Uterus (tissue), 2 donors: Measurements from ENCODE around the gene B3GLCT.

ENCODE experiments used
- POLR2A ChIP-seq, 2 donors: fragments of 450-650 bp; IDR thresholded peaks; one replicate each; pipeline ENCODE4 v1.6.1; 2016; ENCODE audit warnings: antibody characterized with exemption in 2 of 2, mild to moderate bottlenecking in 1 of 2, moderate library complexity in 1 of 2
- TF ChIP-seq, protein P1 (sequence below), 4 experiments: fragments of 200-600 bp in 2 of 4; fragments of 450-650 bp in 2 of 4; sonication (generic) in 2 of 4; IDR thresholded peaks; one replicate each; pipeline ENCODE4 v1.5.1; 2016 to 2019; ENCODE audit warnings: antibody characterized with exemption in 4 of 4, mild to moderate bottlenecking in 2 of 4, moderate library complexity in 1 of 4

DNA sequence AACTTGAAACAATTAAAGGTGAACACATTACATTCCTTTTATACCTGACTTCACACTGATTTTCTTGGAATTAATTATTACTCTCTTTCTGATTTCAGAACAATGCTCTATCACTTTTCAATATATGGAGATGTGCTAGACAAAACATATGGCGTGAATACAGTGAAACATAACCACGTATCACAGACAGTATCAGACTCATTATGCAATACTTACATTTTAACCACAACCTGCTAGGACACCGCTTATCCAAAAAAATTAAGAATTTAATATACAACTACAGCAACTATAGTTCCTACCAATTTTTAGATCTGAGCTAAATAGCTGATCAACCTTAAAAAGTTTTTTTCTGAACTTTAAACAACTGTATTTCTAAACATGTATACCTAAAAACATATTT lies 47.9 kb upstream of the B3GLCT start:
- TF ChIP-seq POLR2A (IDR thresholded peaks at IDR 0.05) = no peak
- TF ChIP-seq, protein P1, sequence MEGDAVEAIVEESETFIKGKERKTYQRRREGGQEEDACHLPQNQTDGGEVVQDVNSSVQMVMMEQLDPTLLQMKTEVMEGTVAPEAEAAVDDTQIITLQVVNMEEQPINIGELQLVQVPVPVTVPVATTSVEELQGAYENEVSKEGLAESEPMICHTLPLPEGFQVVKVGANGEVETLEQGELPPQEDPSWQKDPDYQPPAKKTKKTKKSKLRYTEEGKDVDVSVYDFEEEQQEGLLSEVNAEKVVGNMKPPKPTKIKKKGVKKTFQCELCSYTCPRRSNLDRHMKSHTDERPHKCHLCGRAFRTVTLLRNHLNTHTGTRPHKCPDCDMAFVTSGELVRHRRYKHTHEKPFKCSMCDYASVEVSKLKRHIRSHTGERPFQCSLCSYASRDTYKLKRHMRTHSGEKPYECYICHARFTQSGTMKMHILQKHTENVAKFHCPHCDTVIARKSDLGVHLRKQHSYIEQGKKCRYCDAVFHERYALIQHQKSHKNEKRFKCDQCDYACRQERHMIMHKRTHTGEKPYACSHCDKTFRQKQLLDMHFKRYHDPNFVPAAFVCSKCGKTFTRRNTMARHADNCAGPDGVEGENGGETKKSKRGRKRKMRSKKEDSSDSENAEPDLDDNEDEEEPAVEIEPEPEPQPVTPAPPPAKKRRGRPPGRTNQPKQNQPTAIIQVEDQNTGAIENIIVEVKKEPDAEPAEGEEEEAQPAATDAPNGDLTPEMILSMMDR (IDR thresholded peaks at IDR 0.05) = no peak
